Heart left ventricle (tissue), 13 donors: ENCODE measurements around the gene HMGN2.

Experiments used
- POLR2A ChIP-seq, 2 donors: fragments of 450-650 bp; IDR thresholded peaks; one replicate each; pipeline ENCODE4 v1.6.1; 2017; ENCODE audit warnings: antibody characterized with exemption in 2 of 2, mild to moderate bottlenecking in 2 of 2, moderate library complexity in 2 of 2
- TF ChIP-seq, protein P1 (sequence below), 12 donors: fragments of 200-600 bp; sonication (generic) in 4 of 12; IDR thresholded peaks; one replicate each; pipeline versions ENCODE4 v1.5.0 to v1.8.0; 2018 to 2022; ENCODE audit warnings: antibody characterized with exemption in 12 of 12, mild to moderate bottlenecking in 5 of 12
- donor health status: ischemic (EF 13 %, LVEDD 7.1; RV severe dilation, severe dysfunction).
- donor health status: DM: no; HTN: yes; CAD: no.
- donor health status: DM: no; HTN: no; CAD: no.
- donor health status: ischemic (EF 25% LVEDD 6.9; RV normal size, moderate dysfunction).
- donor health status: ischemic (EF 25% LVEDD 5.7; RV mildly dilated, moderate dysfunction).
- donor health status: ischemic (EF 35%, LVEDD 5.7; RV mildly dilated, moderate dysfunction).
- donor health status: nonischemic (EF 11% LVEDD 7.7; RV severe dilation, severe dysfunction).
- donor health status: DM: yes; HTN: yes; CAD: no.
- donor health status: PGD.
- donor health status: ischemic (EF 29% LVEDD 5.4; RV normal size, mild dysfunction).
- donor health status: nonischemic (EF 23%, LVEDD 6.1; RV moderate dilation, normal function).

DNA sequence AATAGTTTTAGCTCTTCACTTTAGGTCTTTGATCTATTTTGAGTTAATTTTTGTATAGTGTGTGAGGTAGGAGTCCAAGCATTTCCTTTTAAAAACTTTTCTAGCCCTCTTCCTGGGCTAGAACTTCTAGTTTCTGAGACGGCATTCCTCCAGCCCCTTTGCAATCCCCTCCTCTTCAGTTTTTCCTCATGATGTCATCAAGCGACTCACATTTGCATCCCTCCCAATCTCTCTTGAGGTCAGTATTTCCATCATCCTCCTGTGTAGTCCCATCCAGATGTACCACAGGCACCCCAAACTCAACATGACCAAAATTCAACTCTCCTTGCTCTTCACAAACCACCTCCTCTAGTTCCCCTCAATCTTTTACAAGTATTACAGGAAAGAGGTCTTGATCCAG is 10.7 kb downstream of the HMGN2 start:
- TF ChIP-seq, protein P1, sequence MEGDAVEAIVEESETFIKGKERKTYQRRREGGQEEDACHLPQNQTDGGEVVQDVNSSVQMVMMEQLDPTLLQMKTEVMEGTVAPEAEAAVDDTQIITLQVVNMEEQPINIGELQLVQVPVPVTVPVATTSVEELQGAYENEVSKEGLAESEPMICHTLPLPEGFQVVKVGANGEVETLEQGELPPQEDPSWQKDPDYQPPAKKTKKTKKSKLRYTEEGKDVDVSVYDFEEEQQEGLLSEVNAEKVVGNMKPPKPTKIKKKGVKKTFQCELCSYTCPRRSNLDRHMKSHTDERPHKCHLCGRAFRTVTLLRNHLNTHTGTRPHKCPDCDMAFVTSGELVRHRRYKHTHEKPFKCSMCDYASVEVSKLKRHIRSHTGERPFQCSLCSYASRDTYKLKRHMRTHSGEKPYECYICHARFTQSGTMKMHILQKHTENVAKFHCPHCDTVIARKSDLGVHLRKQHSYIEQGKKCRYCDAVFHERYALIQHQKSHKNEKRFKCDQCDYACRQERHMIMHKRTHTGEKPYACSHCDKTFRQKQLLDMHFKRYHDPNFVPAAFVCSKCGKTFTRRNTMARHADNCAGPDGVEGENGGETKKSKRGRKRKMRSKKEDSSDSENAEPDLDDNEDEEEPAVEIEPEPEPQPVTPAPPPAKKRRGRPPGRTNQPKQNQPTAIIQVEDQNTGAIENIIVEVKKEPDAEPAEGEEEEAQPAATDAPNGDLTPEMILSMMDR (IDR thresholded peaks at IDR 0.05), result no peak
- no peak for TF ChIP-seq POLR2A (IDR thresholded peaks at IDR 0.05)
